ENCODE data around the gene ZDHHC5. TPM values are rescaled to one million over a fixed set of nuclear protein-coding genes. Genes with fewer than 3 reads are reported as not detected.
A peak's percentile ranks its signal among the peaks of the same experiment; 100 is the strongest.
"Not testable (repeated sequence)": the region's sequence is repeated elsewhere in the genome, so short reads cannot be mapped to it uniquely, and the experiment has no call there.

ZDHHC5 gene
- total RNA-seq, 1 donor from 2014 or later, result 15.1 TPM

DNA sequence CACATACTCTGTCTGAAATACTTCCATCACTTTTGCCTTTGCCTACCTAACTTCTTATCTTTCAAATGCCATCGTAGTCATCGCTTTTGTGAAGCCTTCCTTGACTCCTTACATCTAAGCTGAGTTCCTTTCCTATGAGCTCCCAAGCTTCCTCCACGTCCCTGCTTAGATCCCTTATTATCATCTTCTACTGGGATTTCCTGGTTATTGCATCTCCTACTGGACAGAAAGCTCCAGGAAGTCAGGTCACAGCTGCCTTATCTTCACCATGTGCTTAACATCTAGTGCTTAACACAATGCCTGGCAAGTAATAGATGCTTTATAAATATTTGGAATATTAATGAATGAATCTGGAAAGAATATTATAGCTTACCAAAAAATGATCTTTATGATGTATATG lies 24.1 kb upstream of the ZDHHC5 start:
- DNase-seq (ENCODE audit: low spot score in 2 of 2), result no peak
- no peak for FAIRE-seq

DNA sequence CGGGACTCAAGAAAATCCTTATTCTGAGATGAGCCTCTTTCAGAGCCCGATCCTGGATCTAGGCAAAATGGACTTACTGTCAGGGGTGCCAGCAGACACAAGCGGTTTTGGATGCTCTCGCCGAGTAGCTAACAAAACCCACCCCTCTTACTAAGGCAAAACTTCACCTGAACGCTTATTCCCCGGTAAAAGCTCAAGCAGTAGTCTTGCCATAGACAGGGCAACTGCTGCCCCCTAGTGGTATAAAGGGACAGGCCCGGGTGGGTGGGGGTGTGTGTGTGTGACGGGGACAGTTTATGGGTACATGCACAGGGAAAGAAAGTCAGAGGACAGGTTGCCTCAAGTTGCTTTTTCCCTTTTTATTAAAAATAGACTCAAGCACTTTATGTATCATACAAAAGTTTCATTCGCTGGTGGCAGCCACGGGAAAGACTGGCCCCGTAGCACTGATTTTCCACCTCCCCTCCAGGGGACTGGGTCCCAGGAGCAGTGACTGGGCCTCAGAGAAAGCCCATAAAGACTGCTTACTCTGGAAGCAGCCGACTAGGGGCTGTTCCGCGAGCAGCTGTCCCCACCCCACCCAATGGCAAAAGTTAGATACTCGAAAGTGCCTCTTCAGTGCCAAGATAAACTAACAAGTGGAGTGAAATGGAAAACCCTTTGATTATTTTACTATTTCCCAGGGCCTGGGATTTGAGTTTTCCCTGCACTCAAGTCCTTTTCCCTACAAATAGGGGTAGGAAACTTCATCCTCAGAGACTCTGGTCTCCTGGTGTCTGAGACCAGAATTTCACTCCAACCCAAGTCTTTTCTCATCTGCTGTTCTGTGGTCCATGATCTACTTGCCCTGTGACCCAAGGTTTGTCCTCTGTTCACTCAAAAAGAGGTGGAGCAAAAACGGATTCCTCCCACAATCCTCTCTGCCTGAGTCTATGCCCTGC lies 22.9 kb upstream of the ZDHHC5 start:
- peak; percentile 69 to 76 for DNase-seq (ENCODE audit: low spot score in 2 of 2)
- FAIRE-seq, result no peak

DNA sequence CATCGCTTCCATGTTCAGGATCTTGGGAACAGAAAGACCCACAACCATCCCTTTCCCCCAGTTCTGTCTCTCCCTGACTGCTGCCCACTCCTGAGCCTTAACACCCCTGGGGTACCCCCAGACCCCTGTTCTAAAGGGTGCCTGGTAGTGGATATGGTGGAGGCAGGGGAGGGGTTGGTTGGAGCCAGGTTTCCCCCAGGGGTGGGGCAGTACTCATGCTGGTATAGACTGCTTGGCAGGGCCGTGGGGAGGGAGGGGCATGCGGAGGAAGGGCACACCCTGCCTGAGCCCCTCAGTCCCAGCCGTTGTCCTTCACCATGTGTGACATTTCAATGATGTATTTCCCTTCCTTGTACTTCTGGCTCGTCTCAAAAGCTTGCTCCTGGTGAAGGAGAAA lies 22.2 kb upstream of the ZDHHC5 start:
- DNase-seq (ENCODE audit: low spot score in 2 of 2), result no peak
- no peak for FAIRE-seq

DNA sequence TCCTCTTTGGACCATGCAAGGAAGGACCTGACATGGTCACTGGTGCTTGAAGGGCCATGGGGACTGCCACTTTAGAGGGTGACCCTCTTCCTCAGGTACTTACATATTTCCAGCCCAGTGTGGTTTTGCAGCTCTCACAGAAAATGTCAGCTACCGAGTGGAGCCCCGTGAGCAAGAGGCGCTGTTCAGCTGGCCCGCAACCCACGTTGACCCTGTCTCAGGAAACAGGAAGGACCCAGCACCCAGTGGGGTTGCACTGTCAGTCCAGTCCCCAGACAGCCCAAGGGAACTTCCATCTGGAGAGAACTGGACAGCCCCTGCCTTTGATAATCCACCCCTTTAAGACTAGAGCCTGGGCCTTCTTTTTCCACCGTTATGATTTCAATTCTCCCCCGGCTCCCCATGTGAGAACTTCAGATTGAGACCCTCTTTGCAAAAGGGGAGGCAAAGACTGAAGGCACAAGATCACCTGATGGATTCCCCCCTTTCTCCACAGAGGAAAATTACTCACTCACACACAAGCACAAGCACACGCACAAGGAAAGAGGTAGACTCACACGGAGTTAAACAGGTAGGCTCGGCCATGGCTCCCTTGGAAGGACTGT lies 21.6 kb upstream of the ZDHHC5 start:
- FAIRE-seq, result no peak
- DNase-seq (ENCODE audit: low spot score in 2 of 2), result no peak

DNA sequence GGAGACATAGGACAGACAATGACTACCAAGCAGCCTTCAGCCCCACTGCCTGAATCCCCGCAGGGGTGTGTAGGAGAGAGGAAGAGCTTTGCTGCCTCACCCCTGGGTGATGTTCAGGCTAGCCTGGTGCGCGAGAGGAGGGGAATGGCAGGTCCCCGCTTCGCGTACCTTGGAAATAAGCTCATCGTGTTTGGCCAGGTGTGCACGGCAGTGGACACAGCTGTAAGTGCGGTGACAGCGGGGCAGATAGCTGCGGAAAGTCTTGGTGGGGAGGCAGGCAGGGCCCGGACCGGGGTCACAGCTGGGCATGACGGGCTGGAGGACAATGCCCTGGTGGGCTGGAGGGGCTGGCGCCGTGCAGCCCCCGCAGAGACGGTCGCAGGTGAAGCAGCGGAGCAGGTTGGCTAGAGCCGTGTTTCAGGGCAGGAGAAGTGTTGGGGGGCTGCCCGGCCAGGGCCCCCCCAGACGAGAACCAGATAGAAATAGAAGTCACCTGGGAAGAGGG lies 21.1 kb upstream of the ZDHHC5 start:
- FAIRE-seq (no peak), DNase-seq (ENCODE audit: low spot score in 2 of 2) (no peak)

DNA sequence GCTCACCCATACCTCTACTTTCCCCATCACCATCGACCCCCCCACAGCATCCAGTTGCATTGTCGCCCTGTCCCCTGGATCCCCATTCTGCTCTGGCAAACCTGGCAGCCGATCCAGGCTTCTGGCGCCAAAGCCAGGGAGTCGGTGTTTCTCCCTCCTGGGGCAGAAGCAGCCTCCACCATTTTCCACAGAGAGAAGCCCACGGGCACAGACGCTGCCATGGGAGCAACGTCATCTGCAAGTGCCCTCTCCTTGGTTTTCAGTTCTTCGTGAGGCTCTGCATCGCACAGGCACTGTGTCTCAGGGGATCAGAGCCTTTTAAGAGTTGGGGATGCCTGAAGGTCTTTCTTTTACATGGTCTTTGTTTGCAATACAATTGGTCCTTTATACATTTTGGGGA lies 20.5 kb upstream of the ZDHHC5 start:
- no peak for FAIRE-seq

DNA sequence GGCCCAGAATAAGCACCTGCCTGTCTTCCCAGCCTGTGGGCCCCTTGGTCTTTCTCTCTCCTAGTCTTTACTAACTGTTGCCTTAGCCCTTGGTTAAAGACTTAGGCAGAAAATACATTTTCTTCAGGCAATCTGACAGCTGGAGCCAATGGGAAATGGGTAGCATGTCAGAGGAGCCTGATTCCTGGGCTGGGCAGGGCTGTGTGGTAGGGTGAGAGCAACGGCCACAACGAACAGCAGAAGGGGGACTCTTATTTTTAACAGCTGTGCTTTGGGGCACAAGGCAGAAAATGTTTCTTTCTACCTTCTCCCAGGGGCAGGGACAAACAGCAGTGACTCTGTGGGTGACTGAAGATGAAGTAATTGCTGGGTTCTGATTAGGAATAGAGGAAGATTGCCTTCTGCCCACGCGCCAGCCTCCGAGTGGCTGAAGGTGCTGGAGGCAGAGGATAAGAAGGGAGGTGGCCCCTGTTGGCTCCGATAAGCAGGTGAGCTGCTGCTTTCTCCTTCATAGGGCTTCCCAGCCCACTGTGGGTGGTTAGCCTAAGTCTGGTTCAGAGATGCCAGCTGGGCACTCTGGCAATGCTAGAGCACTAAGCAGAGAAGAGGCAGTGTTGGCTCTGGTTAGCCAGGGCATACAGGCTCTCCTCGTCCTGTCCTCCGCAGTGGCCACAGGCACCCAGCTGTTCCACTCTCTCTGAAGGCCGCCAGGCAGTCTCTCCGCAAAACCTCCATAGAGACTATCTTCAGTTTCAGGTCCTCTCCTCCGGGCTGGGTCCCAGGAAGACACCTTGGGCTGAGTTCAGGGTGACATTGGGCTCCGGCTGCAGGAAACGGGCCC lies 19.7 kb upstream of the ZDHHC5 start:
- FAIRE-seq (no peak), DNase-seq (ENCODE audit: low spot score in 2 of 2) (peak in 1 of 2 donors; percentile 27)

More for the DNA sequence above, 20.5 kb upstream of the ZDHHC5 start:
- DNase-seq (ENCODE audit: low spot score in 2 of 2), result no peak

DNA sequence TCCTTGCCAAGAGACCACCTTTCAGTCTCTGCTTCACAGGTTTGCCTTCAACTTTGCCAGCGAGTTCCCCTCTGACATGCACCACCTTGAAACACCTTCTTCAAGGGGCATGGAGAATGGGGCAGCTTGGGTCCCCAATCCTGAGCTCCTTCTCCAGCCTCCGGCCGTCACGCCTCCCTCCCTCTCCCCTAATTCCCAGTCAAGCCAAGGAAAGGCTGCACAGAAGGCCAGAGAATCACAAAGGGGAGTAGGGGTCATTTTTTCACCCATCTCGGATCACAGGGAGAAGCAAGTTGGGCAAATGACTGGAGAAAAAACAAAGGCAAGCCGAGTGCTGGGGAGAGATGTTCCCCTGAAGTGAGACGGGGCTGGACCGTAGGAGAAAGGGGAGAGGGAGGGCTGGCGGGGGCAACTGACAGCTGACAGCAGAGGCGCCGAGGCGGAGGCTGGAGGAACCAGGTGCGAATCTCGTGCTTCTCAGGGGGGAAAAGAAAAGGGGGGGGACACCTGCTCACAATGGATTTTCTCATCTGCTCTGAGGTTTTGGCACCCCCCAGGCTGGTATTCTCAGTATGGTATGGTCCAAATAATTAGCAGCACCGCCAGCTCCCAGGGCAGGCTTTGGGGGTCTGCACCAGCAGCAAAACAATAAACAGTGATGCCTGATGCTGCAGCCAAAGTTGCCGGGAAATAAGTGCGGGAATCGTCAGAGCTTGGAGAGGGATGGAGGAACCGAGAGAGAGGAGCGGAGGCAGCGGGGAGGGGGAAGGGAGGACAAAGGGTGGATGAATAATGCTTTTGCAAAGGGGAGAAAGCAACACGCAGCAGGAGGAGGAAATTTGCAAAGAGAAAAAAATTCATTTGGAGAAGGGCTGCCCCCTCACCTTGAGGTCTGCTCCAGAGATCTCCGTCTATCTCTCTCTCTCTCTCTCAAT lies 18.8 kb upstream of the ZDHHC5 start:
- FAIRE-seq (no peak), DNase-seq (ENCODE audit: low spot score in 2 of 2) (peak in 1 of 2 donors; percentile 36)

DNA sequence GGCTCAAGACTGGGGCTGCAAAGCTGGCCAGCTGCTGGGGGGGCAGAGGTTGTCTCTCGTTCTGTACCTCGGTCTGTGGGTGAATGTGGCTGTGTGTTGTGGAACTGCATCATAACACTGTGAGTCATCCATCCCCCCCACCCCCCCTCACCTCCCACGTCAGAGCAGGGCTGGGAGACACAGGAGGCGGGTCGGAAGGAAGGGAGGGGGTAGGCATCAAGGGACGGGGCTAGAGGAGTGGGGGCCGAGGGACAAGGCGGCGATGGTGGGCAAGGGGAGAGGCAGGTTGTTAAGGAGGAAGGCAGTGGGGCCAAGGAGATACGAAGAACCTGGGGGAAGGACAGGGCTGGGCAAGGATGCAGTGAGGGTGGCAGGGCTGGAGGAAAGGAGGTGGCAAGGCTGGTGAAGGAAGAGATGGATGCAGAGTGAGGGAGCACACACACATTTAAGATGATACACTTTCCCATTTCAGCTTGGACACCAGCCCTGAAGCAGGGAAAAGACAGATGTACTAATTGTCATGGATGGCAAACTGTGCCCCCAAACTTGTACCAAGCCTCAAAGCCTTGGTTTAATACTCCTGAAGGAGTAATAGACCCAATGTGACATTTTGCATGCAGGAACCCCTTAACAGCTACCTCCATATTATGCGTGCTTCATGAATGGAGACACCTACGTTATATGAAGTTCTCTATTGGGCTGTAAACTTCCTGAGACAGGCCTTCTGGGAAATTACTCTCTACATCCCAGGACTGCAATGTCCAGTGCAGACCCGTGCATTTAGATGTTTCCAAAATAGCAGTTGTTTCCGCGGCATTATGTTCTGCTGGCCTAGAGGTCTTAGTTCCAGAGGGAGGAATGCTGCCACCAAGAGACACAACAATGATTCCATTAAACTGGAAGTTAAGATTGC lies 17.8 kb upstream of the ZDHHC5 start, which contains the start of gene YPEL4:
Gene YPEL4 (minus strand): TSS at position 87 of the 913 bp plus-strand sequence. CDS start 2,805 bp downstream, outside the sequence.
- FAIRE-seq (no peak), DNase-seq (ENCODE audit: low spot score in 2 of 2) (peak; percentile 71 to 80)

DNA sequence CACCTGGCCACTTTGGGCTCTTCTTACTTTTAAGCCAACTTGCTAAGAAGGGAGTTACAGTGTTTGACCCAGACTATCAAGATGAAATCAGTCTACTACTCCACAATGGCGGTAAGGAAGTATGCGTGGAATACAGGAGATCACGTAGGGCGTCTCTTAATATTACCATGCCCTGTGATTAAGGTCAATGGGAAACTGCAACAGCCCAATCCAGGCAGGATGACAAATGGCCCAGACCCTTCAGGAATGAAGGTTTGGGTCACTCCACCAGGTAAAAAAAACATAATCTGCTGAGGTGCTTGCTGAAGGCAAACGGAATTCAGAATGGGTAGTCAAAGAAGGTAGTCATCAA lies 17.2 kb upstream of the ZDHHC5 start:
- FAIRE-seq (no peak), DNase-seq (ENCODE audit: low spot score in 2 of 2) (no peak)

DNA sequence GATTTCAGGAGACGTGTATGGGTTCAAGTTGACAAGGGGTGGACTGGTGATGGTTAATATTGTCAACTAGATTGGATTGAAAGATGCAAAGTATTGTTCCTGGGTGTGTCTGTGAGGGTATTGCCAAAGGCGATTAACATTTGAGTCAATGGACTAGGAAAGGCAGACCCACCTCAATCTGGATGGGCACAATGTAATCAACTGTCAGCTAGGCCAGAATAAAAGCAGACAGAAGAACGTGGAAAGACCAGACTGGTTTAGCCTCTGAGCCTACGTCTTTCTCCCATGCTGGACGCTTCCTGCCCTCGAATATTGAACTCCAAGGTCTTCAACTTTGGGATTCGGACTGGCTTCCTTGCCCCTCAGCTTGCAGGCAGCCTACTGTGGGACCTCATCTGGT lies 16.5 kb upstream of the ZDHHC5 start:
- DNase-seq (ENCODE audit: low spot score in 2 of 2) (no peak), FAIRE-seq (no peak)

DNA sequence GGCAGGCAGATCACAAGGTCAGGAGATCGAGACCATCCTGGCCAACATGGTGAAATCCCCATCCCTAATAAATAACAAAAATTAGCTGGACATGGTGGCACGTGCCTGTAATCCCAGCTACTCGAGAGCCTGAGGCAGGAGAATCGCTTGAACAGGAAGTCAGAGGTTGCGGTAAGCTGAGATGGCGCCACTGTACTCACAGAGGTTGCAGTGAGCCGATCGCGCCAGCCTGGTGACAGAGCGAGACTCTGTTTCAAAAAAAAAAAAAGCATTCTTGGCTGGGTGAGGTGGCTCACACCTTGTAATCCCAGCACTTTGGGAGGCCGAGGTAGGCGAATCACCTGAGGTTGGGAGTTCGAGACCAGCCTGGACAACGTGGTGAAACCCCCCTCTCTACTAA lies 15.7 kb upstream of the ZDHHC5 start:
- DNase-seq (ENCODE audit: low spot score in 2 of 2), result not testable (repeated sequence)

DNA sequence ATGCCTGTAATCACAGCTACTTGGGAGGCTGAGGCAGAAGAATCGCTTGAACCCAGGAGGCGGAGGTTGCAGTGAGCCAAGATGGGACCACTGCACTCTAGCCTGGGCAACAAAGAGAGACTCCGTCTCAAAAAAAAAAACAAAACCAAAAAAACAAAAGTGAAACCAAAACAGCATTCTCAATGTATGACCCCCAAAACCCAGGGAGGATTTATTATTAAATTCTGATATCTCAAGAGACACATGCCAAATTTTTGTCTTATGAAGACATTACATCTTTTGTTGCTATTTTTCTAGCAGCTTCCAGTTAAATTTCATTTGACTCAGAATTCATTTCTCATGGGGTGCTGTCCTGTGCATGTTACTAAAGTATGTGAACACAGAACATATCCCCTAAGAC lies 15.3 kb upstream of the ZDHHC5 start:
- DNase-seq (ENCODE audit: low spot score in 2 of 2) (no peak), FAIRE-seq (no peak)

More for the DNA sequence above, 15.7 kb upstream of the ZDHHC5 start:
- FAIRE-seq, result not testable (repeated sequence)

DNA sequence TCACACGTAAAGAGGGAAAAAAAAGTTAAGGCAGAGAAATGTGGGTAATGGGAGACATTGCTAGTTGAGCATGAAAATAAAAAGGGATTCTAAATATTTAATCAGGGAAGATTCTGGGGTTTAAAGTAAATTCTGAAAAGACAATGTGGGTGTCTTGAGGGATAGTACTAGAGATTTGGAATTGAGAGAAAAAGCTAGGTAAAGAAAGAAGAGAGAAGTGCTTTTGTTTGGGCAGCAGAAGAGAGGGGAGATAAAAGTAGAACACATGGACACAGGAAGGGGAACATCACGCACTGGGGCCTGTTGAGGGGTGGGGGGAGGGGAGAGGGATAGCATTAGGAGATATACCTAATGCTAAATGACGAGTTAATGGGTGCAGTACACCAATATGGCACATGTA lies 14.8 kb upstream of the ZDHHC5 start:
- no peak for FAIRE-seq
- no peak for DNase-seq (ENCODE audit: low spot score in 2 of 2)

DNA sequence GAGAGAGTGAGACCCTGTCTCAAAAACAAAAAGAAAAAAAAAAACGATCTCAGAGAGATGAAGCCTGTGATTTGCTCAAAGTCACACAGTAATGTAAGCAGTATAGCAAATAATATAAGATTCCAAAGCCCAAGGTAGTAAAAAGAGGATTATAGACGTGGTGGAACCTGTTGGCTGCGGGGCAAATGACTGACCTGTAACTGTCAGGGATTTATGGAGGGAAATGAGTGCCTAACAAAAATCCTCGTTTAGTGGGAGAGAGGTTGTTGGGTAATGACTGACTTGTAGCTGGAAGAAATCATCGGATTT lies 11.1 kb upstream of the ZDHHC5 start:
- no peak for DNase-seq (ENCODE audit: low spot score in 2 of 2)
- FAIRE-seq, result no peak

DNA sequence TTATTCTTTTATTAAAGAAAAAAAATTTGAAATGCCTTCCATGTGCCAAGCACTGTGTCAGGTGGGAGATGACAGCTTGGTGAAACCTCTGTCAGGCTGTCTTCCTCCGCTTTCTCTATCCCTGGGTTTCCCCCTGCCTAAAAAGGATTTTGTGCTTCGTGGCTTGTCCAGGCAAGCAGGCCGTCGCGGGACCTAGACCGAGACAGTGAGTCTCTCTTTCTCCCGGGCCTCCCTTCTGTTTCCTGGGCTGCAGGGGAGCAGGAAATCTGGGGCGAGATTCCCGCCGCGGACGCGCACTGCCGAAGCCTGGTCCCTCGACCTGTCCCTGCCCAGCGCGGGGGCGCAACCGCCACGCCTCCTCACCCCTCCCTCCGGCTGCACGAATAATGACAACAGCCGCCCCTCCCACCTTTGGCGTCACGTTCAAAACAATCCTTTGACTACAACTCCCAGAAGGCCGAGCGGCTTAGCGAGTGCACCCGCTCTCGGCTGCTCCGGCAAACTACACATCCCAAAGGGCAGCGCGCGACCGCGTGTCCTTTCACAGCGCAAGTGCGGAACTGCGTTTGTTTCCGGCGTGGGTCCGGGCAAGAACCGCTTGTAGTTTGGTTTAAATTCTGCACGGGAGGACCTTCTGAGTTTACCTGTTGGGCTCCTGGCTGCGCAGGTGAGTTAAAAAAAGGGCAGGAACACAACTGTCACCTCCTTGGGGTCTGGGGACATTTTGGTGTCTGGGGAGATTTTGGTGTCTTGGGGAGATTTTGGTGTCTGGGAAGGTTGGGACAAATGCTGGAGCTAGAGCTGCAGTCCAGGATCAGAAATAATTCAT lies 10.5 kb upstream of the ZDHHC5 start, which contains the start of gene CLP1:
Gene CLP1 (plus strand): TSS at position 569 of the 829 bp plus-strand sequence. CDS start 1,715 bp downstream, outside the sequence.
- DNase-seq (ENCODE audit: low spot score in 2 of 2) (peak; percentile 91 to 96), FAIRE-seq (peak; percentile 47)

DNA sequence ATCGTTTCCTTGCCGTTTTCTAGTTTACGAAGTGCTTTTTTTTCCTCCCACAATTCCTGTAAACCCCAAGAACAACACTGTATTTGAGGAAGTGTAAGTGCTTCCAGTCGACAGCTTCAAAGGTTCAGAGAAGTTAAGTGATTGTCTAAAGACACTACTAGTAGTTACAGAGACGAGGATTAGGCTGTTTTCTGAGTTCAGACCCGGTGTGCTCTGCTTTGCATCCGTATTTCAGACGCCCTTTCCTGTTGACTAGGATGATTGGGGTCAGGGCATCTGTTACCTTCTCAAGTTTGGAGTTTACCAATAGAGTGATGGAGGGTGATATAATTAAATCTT lies 9.9 kb upstream of the ZDHHC5 start:
- FAIRE-seq, result no peak

DNA sequence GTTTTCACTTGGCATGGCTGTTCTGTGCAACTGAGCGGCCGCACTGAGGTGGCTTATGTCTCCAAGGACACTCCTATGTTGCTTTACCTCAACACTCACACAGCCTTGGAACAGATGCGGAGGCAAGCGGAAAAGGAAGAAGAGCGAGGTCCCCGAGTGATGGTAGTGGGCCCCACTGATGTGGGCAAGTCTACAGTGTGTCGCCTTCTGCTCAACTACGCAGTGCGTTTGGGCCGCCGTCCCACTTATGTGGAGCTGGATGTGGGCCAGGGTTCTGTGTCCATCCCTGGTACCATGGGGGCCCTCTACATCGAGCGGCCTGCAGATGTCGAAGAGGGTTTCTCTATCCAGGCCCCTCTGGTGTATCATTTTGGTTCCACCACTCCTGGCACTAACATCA lies 8.2 kb upstream of the ZDHHC5 start:
- FAIRE-seq, result no peak
- DNase-seq (ENCODE audit: low spot score in 2 of 2), result no peak

More for the DNA sequence above, 9.9 kb upstream of the ZDHHC5 start:
- DNase-seq (ENCODE audit: low spot score in 2 of 2), result no peak

All from frontal cortex (tissue), 4 donors.